B cell (primary cell): Measurements from ENCODE around the gene UBXN2A.

Source experiments
- EZH2 ChIP-seq: IDR thresholded peaks from 2 replicates; pipeline ENCODE4 v1.6.1; 2012; ENCODE audit warnings: borderline replicate concordance, low read depth, mild to moderate bottlenecking, moderate library complexity, low read length; ENCODE audit not compliant: insufficient read depth, poor library complexity, severe bottlenecking
- TF ChIP-seq, protein P1 (sequence below): fragments of 200-600 bp; IDR thresholded peaks from one replicate; pipeline ENCODE4 v1.8.0; 2022; ENCODE audit warnings: antibody characterized with exemption, mild to moderate bottlenecking

- no peak for TF ChIP-seq EZH2
- TF ChIP-seq, protein P1, sequence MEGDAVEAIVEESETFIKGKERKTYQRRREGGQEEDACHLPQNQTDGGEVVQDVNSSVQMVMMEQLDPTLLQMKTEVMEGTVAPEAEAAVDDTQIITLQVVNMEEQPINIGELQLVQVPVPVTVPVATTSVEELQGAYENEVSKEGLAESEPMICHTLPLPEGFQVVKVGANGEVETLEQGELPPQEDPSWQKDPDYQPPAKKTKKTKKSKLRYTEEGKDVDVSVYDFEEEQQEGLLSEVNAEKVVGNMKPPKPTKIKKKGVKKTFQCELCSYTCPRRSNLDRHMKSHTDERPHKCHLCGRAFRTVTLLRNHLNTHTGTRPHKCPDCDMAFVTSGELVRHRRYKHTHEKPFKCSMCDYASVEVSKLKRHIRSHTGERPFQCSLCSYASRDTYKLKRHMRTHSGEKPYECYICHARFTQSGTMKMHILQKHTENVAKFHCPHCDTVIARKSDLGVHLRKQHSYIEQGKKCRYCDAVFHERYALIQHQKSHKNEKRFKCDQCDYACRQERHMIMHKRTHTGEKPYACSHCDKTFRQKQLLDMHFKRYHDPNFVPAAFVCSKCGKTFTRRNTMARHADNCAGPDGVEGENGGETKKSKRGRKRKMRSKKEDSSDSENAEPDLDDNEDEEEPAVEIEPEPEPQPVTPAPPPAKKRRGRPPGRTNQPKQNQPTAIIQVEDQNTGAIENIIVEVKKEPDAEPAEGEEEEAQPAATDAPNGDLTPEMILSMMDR = no peak
Observed at GRCh38 chr2:24052951-24053350, 112.7 kb downstream of the UBXN2A start.
